ENCODE results near the gene SEPSECS.

DNA sequence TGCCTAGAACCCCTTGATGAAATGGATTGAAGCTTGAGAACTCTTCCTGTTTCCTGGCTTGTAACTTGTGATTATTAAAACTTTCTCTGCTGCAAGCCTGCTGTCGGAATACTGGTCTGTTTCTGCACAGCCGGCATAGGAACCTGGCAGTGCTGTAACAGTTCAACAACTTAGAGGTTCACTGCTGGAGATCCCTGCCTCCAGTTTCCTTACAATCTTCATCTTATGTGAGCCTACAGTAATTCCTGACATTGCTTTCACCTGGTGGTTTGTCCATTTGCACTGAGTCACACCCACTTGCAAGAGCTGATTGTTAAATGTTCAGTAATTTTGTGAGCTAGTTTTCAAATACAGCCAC, 1.3 kb upstream of the SEPSECS start:
- TF ChIP-seq POLR2A (IDR thresholded peaks at IDR 0.05), result no peak
- TF ChIP-seq, protein P1, sequence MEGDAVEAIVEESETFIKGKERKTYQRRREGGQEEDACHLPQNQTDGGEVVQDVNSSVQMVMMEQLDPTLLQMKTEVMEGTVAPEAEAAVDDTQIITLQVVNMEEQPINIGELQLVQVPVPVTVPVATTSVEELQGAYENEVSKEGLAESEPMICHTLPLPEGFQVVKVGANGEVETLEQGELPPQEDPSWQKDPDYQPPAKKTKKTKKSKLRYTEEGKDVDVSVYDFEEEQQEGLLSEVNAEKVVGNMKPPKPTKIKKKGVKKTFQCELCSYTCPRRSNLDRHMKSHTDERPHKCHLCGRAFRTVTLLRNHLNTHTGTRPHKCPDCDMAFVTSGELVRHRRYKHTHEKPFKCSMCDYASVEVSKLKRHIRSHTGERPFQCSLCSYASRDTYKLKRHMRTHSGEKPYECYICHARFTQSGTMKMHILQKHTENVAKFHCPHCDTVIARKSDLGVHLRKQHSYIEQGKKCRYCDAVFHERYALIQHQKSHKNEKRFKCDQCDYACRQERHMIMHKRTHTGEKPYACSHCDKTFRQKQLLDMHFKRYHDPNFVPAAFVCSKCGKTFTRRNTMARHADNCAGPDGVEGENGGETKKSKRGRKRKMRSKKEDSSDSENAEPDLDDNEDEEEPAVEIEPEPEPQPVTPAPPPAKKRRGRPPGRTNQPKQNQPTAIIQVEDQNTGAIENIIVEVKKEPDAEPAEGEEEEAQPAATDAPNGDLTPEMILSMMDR (IDR thresholded peaks at IDR 0.05), result no peak

Measured in lower leg skin (tissue), 3 donors.